HG03025 (cell line): Measurements from ENCODE around the gene HEXIM1.

ENCODE experiments used
- ATAC-seq: cut with Tn5 transposase; IDR thresholded peaks from one replicate; pipeline ENCODE4 v1.9.1; 2021; ENCODE audit warnings: mild to moderate bottlenecking, moderate library complexity; ENCODE audit not compliant: unreplicated experiment, low FRiP score

Gene HEXIM1, protein sequence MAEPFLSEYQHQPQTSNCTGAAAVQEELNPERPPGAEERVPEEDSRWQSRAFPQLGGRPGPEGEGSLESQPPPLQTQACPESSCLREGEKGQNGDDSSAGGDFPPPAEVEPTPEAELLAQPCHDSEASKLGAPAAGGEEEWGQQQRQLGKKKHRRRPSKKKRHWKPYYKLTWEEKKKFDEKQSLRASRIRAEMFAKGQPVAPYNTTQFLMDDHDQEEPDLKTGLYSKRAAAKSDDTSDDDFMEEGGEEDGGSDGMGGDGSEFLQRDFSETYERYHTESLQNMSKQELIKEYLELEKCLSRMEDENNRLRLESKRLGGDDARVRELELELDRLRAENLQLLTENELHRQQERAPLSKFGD

DNA sequence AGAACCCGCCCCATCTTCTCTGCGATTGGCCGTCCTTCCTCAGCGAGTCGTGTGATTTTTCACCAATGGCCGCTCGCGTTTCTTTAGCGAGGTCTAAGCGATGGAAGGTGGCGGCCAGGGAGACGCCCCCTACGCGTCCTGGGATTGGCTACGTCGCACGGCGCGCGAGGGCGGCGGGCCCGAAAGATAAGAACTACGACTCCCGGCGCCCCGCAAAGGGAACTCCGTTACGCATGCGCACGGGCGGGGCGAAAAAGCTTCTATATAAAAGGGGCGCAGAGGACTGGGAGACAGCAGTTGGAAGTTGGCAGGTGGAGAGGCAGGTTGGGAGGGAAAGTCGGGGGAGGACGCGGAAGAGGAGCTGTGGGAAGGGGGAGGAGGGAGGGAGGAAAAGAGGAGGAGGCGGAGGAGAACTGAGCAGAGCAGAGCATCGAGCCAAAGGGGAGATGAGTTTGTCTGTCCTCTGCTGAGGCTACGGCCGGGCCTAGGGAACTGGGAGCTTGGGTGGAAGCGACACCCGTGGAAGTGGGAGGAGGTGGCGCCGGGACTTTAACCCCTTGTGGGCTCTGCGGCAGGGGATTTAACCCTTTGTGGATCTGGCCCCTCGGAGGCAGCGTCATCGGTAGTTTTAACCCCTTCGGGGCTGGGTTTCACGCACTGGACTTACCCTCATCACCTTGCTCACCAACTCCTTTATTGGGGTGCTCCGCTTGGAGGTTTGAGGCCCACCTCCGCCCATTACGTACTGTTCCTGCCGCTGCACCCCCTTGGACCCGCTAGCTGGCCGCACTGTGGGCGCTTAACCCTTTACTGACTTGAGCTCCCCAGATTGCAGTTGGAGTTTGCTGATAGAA, at the start of gene HEXIM1:
HEXIM1 (plus strand) TSS at position 293 of the 854 bp plus-strand sequence. CDS start 716 bp downstream, outside the sequence.
- ATAC-seq: peak; percentile 63

GRCh38 chr17:45098869-45099616, 49.2 kb upstream of the HEXIM1 start:
- no peak for ATAC-seq

DNA sequence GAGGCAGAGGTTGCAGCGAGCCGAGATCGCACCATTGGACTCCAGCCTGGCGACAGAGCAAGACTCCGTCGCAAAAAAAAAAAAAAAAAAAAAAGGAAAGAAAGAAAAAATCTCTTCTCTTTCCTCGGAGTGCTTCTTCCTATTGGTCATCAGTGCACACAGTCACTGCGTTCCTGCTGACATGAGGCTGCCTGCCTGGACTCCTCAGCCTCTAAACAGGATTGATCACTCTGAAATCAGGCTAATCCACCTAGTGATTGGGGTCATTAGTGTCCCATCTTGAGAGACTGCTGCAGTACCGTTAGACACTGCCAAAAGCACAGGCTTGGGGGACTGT, 46.8 kb upstream of the HEXIM1 start:
- no peak for ATAC-seq

- no peak for ATAC-seq
Observed at GRCh38 chr17:45101883-45102811, 46.1 kb upstream of the HEXIM1 start.

DNA sequence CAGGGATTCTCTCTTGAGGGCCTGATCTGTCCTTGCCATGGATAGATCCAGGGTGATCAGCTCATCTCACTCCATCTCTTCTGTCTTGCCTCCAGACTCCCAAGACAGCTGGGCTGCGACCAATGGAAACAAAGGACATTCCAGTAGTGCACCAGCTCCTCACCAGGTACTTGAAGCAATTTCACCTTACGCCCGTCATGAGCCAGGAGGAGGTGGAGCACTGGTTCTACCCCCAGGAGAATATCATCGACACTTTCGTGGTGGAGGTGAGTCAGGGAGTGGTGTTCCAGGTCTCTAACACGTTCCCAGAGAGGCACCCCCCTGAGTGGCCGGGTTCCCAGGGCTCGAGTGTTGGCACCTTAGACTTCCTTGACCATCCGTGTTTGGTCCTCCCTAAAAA, 45.4 kb upstream of the HEXIM1 start:
- ATAC-seq: no peak

DNA sequence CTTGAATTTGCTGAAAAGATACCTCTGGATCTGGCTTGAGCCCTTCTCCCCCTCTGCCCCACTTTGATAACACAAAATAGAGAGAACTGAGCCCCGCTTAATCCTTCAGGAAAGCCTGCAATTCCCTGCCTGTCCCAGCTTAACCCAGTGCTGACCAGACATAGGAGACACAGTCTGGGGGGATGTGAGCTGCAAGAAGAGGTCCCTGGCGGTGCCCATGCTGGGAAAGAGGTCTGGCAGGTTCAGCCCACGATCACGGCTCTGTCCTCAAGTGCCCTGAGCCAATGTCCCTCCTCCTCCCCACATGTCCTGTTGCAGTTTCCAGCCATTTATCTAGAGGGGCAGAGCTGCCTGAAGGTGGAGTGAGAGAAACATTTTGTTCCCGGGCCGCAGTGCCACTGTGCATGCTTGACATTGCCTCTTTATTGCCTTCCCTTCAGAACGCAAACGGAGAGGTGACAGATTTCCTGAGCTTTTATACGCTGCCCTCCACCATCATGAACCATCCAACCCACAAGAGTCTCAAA, 44.9 kb upstream of the HEXIM1 start:
- no peak for ATAC-seq

DNA sequence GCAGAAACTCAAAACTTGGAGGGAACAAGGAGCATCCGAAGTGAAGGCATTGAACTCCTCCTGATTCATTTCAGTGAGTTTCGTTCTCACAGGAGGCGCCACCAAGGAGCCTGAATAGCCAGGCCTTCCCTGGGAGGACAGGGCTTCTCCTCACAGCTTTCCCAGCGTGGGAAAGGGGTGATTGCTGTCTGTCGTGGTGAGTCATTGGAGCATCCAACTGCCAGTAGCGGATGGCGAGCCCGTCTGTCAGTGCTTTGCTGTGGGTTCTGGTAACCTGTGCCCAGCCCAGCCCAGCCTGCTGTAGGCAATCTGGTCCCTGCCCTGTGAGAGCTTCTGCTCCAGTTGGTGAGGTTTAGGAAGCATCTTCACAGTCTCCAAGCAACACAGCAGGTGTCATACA, 44.2 kb upstream of the HEXIM1 start:
- ATAC-seq: no peak

- ATAC-seq: no peak
Observed at GRCh38 chr17:45104497-45104896, 43.8 kb upstream of the HEXIM1 start.

GRCh38 chr17:45104907-45105624, 43.2 kb upstream of the HEXIM1 start:
- ATAC-seq: no peak

GRCh38 chr17:45106096-45106495, 42.2 kb upstream of the HEXIM1 start:
- no peak for ATAC-seq

DNA sequence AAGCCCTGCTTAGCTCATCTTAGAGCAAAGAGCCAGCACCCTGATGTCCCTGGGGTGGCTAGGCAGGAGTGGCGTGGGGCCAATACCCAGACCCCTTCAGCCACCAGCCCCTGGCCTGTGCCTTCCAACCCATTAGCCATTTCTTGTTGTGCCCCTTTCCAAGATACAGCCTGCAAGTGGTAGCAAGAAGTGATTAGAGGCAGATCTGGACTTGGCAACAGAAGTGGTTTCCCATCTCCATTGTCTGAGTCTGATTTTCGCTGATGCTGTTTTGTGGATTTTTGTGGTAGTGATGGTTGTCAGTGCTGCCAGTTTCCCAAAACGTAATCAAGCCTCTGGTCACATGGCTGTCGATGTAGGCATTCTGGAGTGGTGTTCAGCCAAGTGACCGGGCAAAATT, 41.7 kb upstream of the HEXIM1 start:
- no peak for ATAC-seq

- no peak for ATAC-seq
Observed at GRCh38 chr17:45107293-45108010, 40.8 kb upstream of the HEXIM1 start.

GRCh38 chr17:45108051-45108450, 40.2 kb upstream of the HEXIM1 start:
- no peak for ATAC-seq

GRCh38 chr17:45108595-45109521, 39.4 kb upstream of the HEXIM1 start:
- ATAC-seq: no peak

GRCh38 chr17:45110676-45111611, 37.3 kb upstream of the HEXIM1 start:
- ATAC-seq: no peak

DNA sequence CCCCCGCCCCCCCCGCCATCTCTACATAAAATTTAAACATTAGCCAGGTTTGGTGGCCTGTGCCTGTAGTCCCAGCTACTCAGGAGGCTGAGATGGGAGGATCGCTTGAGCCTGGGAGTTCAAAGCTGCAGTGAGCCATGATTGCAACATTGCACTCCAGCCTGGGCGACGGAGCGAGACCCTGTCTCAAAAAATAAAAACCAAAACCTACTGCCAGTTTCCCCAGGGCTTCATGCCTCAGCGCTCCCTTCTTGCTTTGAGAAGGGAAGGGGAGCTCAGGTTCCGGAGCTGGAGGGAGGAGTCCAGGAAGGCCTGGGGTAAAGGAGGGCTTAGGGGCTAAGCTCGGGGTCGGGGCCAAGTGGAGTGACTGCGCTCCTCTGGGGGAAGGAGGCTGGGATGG, 36.4 kb upstream of the HEXIM1 start:
- no peak for ATAC-seq
